DND-41 (cell line): ENCODE results near the gene HUNK.

Source experiments
- ATAC-seq: fragments of 200-7000 bp; cut with Tn5 transposase; 3 replicates; pipeline ENCODE4 v1.9.1; 2021; ENCODE audit warnings: low read depth; ENCODE audit not compliant: insufficient read depth
- DNase-seq: peaks from one replicate; pipeline ENCODE4 v3.0.0-alpha.2; 2020
- H2AFZ ChIP-seq: 2 replicates; pipeline ENCODE4 v1.6.0; 2012; ENCODE audit warnings: low read depth, low read length
- H3K27ac ChIP-seq: 2 replicates; pipeline ENCODE4 v1.5.1; 2012; ENCODE audit warnings: low read length, inconsistent platforms
- H3K27me3 ChIP-seq: fragments of 200-600 bp; sonication (generic); 2 replicates; pipeline ENCODE4 v1.6.0; 2012; ENCODE audit warnings: low read length, mild to moderate bottlenecking, inconsistent platforms; ENCODE audit not compliant: insufficient read depth, poor library complexity
- H3K36me3 ChIP-seq: 2 replicates; pipeline ENCODE4 v1.5.1; 2012; ENCODE audit warnings: low read length, inconsistent platforms; ENCODE audit not compliant: insufficient read depth
- H3K4me1 ChIP-seq: 2 replicates; pipeline ENCODE4 v1.5.1; 2012; ENCODE audit warnings: mild to moderate bottlenecking, low read length; ENCODE audit not compliant: insufficient read depth
- H3K4me2 ChIP-seq: 2 replicates; pipeline ENCODE4 v1.6.0; 2012; ENCODE audit warnings: mild to moderate bottlenecking, moderate library complexity, low read length, inconsistent platforms; ENCODE audit not compliant: insufficient read depth
- H3K4me3 ChIP-seq, 2 experiments: fragments of 200-600 bp in 1 of 2; shearing (Covaris generic) in 1 of 2; 2 replicates each; pipeline ENCODE4 v1.5.1; 2012 to 2016; ENCODE audit warnings: inconsistent platforms in 2 of 2, low read length in 2 of 2, mild to moderate bottlenecking in 2 of 2, low read depth in 1 of 2, moderate library complexity in 1 of 2
- H3K79me2 ChIP-seq: 2 replicates; pipeline ENCODE4 v1.6.0; 2012; ENCODE audit warnings: low read length, inconsistent platforms; ENCODE audit not compliant: insufficient read depth
- H3K9ac ChIP-seq: 2 replicates; pipeline ENCODE4 v1.6.0; 2012; ENCODE audit warnings: low read depth, mild to moderate bottlenecking, inconsistent platforms, low read length, moderate library complexity
- H3K9me3 ChIP-seq: 2 replicates; pipeline ENCODE4 v1.5.1; 2012; ENCODE audit warnings: low read length, moderate library complexity, mild to moderate bottlenecking, inconsistent platforms; ENCODE audit not compliant: insufficient read depth, severe bottlenecking
- H4K20me1 ChIP-seq: 2 replicates; pipeline ENCODE4 v1.6.0; 2012; ENCODE audit warnings: low read length; ENCODE audit not compliant: insufficient read depth
- EZH2 ChIP-seq: IDR thresholded peaks from 3 replicates; pipeline ENCODE4 v1.6.1; 2012; ENCODE audit warnings: borderline replicate concordance, low read depth, mild to moderate bottlenecking, moderate library complexity, low read length, inconsistent platforms; ENCODE audit not compliant: severe bottlenecking
- TF ChIP-seq, protein P1 (sequence below): IDR thresholded peaks from 2 replicates; pipeline ENCODE4 v1.5.1; 2012; ENCODE audit warnings: borderline replicate concordance, low read length, moderate library complexity, mild to moderate bottlenecking; ENCODE audit not compliant: poor library complexity, severe bottlenecking; ENCODE audit errors: extremely low read depth

Gene HUNK

DNA sequence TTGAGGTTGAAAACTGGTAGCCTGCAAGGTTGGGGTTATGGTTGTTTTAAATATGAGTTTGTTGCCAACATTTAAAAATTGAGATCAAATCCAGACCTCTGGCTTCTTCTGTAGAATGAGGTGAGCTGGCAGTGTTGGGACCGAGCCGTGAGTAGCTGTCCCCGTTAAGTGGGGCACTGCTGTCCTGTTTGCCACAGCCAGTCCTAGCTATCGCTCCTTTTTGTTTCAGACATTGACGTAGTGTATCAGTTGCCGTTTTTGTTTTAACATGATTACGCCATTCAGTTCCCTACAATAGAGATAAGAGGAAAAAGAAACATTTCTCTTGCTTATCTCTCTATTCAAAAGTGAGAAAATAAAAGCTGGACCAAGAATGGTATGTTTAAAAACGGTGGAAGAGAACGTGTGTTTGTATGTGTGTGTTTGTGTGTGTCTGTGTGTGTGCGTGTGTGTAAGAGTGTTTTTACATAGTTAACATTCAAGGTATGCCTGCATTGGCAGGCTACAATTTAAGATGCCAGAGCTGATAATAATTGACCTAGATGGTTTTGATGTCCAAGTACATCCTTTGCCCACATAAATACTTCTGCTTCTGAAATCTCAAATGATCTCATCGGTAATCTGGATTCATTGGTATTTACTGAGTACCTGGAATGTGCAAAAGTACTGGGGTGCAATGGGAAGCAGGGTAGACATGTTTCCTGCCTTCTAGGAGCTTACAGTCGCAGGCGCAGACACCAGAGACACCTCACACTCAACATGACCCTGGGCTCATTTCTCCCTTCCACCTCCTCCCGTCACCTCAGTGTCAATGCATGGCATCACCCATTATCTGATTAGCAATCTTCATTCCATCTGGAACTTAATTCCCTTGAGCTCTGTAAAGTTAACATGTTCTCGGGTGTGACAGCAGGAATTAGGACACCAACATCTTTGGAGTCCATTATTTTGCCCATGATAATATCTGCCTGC lies 65.8 kb downstream of the HUNK start:
- Histone ChIP-seq H3K36me3 (no peaks in the 10 kb centered on the region), H3K4me1 (no peaks in the 10 kb centered on the region), H2AFZ (no peak overlapping the region), H3K4me2 (no peak overlapping the region), H3K79me2 (no peaks in the 10 kb centered on the region), H3K9ac (no peak overlapping the region), H3K9me3 (no peaks in the 10 kb centered on the region), H3K27me3 (no peaks in the 10 kb centered on the region), H3K4me3 (no peak overlapping the region), H3K27ac (no peak overlapping the region), H4K20me1 (no peaks in the 10 kb centered on the region)
- no peak for ATAC-seq
- TF ChIP-seq EZH2: no peak
- TF ChIP-seq, protein P1, sequence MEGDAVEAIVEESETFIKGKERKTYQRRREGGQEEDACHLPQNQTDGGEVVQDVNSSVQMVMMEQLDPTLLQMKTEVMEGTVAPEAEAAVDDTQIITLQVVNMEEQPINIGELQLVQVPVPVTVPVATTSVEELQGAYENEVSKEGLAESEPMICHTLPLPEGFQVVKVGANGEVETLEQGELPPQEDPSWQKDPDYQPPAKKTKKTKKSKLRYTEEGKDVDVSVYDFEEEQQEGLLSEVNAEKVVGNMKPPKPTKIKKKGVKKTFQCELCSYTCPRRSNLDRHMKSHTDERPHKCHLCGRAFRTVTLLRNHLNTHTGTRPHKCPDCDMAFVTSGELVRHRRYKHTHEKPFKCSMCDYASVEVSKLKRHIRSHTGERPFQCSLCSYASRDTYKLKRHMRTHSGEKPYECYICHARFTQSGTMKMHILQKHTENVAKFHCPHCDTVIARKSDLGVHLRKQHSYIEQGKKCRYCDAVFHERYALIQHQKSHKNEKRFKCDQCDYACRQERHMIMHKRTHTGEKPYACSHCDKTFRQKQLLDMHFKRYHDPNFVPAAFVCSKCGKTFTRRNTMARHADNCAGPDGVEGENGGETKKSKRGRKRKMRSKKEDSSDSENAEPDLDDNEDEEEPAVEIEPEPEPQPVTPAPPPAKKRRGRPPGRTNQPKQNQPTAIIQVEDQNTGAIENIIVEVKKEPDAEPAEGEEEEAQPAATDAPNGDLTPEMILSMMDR: no peak
- no peak for DNase-seq

DNA sequence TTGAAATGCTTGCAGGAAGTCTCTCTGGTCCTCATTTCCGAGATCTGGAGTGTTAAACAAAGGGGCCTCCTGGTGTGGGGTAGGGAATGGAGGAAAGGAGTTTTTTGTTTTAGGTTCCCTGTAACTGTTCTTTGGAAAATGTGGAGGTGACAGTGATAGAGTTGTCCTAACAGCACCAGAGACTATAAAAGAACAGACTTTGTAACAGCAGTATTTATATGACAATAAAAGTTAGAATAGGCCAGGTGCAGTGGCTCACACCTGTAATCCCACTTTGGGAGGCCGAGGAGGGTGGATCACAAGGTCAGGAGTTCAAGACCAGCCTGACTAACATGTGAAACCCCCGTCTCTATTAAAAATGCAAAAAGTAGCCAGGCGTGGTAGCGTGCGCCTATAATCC lies 68.9 kb downstream of the HUNK start:
- H3K4me2 ChIP-seq: no peak overlapping the region
- no peaks in the 10 kb centered on the region for H4K20me1 ChIP-seq
- no peak for ATAC-seq
- no peak for DNase-seq
- no peaks in the 10 kb centered on the region for H3K27me3 ChIP-seq
- no peaks in the 10 kb centered on the region for H3K4me1 ChIP-seq
- no peak overlapping the region for H3K27ac ChIP-seq
- H3K79me2 ChIP-seq: no peaks in the 10 kb centered on the region
- no peak overlapping the region for H2AFZ ChIP-seq
- H3K9ac ChIP-seq: no peak overlapping the region
- no peaks in the 10 kb centered on the region for H3K36me3 ChIP-seq
- no peak for TF ChIP-seq EZH2
- TF ChIP-seq, protein P1: no peak
- H3K4me3 ChIP-seq: no peak overlapping the region
- H3K9me3 ChIP-seq: no peaks in the 10 kb centered on the region

GRCh38 chr21:31943561-31943960 lies 70.7 kb downstream of the HUNK start:
- Histone ChIP-seq H3K9me3 (no peaks in the 10 kb centered on the region), H2AFZ (no peak overlapping the region; the same call in 1 of the 2 replicates), H3K4me1 (no peaks in the 10 kb centered on the region), H3K27ac (no peak overlapping the region), H3K27me3 (no peaks in the 10 kb centered on the region), H3K4me3 (no peak overlapping the region), H3K79me2 (no peaks in the 10 kb centered on the region), H4K20me1 (no peaks in the 10 kb centered on the region), H3K36me3 (no peaks in the 10 kb centered on the region), H3K9ac (no peak overlapping the region), H3K4me2 (no peak overlapping the region)
- DNase-seq: no peak
- ATAC-seq: no peak
- no peak for TF ChIP-seq EZH2
- TF ChIP-seq, protein P1: no peak
